ENCODE data around the gene PTCD2. TPM values are rescaled to one million over a fixed set of nuclear protein-coding genes. Genes with fewer than 3 reads are reported as not detected.
A peak's percentile ranks its signal among the peaks of the same experiment; 100 is the strongest.

Gene PTCD2
- total and polyA plus RNA-seq, 9 of the 15 experiments (the other 6 are each of a cell fraction or from before 2014, with no cell fraction given): 11.9 to 28.5 (median 18.6) TPM

DNA sequence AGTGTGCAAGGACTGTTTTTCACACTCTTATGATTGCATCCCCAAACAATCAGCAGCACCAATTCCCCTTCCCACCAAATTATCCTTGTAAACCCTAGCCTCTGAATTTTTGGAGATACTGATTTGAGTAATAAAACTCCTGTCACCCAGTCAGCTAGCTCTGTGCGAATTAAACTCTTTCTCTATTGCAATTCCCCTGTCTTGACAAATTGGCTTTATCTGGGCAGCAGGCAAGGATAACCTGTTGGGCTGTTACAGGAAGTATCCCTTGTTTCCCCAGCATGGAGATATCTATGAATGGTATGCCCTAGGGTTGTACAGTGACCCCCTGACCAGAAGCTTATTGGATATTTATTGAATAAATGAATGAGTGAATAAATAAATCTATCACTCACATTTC, 80.8 kb downstream of the PTCD2 start:
- Histone ChIP-seq H3K36me3 (ENCODE audit: control insufficient read depth, insufficient read depth, low read length) (no peaks in the 10 kb centered on the region), H3K27me3 (ENCODE audit: control insufficient read depth in 2 of 2, insufficient read depth in 2 of 2, low read length in 2 of 2) (peaks cover 3% of the 10 kb centered on the region in 2 experiments; a peak in 1 of 5 replicates), H3K9me3 (replicated peaks; ENCODE audit: control insufficient read depth, insufficient read depth, low read depth, low read length) (no peaks in the 10 kb centered on the region; the same call in 1 of the 2 replicates), H3K4me1 (replicated peaks in 1 of 2; ENCODE audit: control insufficient read depth in 2 of 2, insufficient read depth in 2 of 2, low read length in 2 of 2) (no peaks in the 10 kb centered on the region), H2AFZ (ENCODE audit: low read depth, low read length) (no peak overlapping the region), H3K9me1 (ENCODE audit: control insufficient read depth, insufficient read depth, low read length) (no peaks in the 10 kb centered on the region), H3K4me2 (ENCODE audit: insufficient read depth, low read length) (no peak overlapping the region), H3K27ac (ENCODE audit: extremely low read depth, low read depth, low read length) (no peak overlapping the region), H3K9ac (ENCODE audit: insufficient read depth in 1 of 2, low read depth in 2 of 2, low read length in 2 of 2) (no peak overlapping the region), H3K4me3 (no peak overlapping the region), H4K20me1 (replicated peaks; ENCODE audit: control insufficient read depth, insufficient read depth, low read length) (no peaks in the 10 kb centered on the region), H3K79me2 (ENCODE audit: control insufficient read depth, insufficient read depth, low read length) (no peaks in the 10 kb centered on the region)
- in situ Hi-C loops (cut with MboI) (no loop called here), intact Hi-C loops (cut with micrococcal nuclease) (no loop called here)
- BruUV-seq (replicated peaks): no TSS peak
- ChIA-PET POLR2A (interaction anchor here (2.4 kb wide), 1 partner anchor 10 kb away, joined by 10 read pairs; no protein-coding TSS in a partner anchor), CTCF (ENCODE audit: low intra/inter-chr PET ratio) (no interaction called here)
- ATAC-seq (no peak), FAIRE-seq (no peak), DNase-seq (ENCODE audit: extremely low read depth in 1 of 4, low spot score in 3 of 4) (no peak)
- 0% methylated on average over 1 of the region's 1 CpG for WGBS (ENCODE audit: insufficient coverage, low coverage, missing lambda C conversion rate)
- TF ChIP-seq RBM15 (IDR thresholded peaks at IDR 0.05; ENCODE audit: insufficient read depth, low read length) (no peak), NFIX (CRISPR knock-in tag; IDR thresholded peaks at IDR 0.05; ENCODE audit: low read depth) (no peak), MLX (CRISPR knock-in tag; conservative IDR thresholded peaks at IDR 0.05) (no peak), CBX3 (IDR thresholded peaks at IDR 0.05; ENCODE audit: borderline replicate concordance in 1 of 2, low read length in 2 of 2) (peak in 1 of 2 experiments; percentile 69; a peak in 1 of 3 replicates), ZNF280A (IDR thresholded peaks at IDR 0.05; ENCODE audit: low read depth, partially characterized antibody) (peak; percentile 78), CBX5 (IDR thresholded peaks at IDR 0.05; ENCODE audit: borderline replicate concordance, low read depth) (peak; percentile 84), BMI1 (IDR thresholded peaks at IDR 0.05; ENCODE audit: low read length) (no peak), MLLT1 (IDR thresholded peaks at IDR 0.05) (no peak), ZNF589 (CRISPR knock-in tag; IDR thresholded peaks at IDR 0.05; ENCODE audit: low read depth) (no peak), NFATC3 (IDR thresholded peaks at IDR 0.05) (no peak), SRSF3 (IDR thresholded peaks at IDR 0.05; ENCODE audit: insufficient read depth, low read length) (no peak), TRIM28 (IDR thresholded peaks at IDR 0.05) (peak; percentile 44; the same call in 1 of the 2 replicates), BRCA1 (IDR thresholded peaks at IDR 0.05) (no peak), BRCA1 (CRISPR knock-in tag; IDR thresholded peaks at IDR 0.05) (no peak), SMARCC2 (IDR thresholded peaks at IDR 0.05; ENCODE audit: low read depth) (no peak), ZNF165 (CRISPR knock-in tag; IDR thresholded peaks at IDR 0.05; ENCODE audit: borderline replicate concordance) (no peak)
- TF ChIP-seq, protein P1, sequence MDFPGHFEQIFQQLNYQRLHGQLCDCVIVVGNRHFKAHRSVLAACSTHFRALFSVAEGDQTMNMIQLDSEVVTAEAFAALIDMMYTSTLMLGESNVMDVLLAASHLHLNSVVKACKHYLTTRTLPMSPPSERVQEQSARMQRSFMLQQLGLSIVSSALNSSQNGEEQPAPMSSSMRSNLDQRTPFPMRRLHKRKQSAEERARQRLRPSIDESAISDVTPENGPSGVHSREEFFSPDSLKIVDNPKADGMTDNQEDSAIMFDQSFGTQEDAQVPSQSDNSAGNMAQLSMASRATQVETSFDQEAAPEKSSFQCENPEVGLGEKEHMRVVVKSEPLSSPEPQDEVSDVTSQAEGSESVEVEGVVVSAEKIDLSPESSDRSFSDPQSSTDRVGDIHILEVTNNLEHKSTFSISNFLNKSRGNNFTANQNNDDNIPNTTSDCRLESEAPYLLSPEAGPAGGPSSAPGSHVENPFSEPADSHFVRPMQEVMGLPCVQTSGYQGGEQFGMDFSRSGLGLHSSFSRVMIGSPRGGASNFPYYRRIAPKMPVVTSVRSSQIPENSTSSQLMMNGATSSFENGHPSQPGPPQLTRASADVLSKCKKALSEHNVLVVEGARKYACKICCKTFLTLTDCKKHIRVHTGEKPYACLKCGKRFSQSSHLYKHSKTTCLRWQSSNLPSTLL (IDR thresholded peaks at IDR 0.05): no peak
- TF ChIP-seq, protein P2, sequence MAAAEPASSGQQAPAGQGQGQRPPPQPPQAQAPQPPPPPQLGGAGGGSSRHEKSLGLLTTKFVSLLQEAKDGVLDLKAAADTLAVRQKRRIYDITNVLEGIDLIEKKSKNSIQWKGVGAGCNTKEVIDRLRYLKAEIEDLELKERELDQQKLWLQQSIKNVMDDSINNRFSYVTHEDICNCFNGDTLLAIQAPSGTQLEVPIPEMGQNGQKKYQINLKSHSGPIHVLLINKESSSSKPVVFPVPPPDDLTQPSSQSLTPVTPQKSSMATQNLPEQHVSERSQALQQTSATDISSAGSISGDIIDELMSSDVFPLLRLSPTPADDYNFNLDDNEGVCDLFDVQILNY (CRISPR knock-in tag; IDR thresholded peaks at IDR 0.05): no peak
